GM21423 (cell line): ENCODE measurements around the gene CSGALNACT2.
"Not testable (repeated sequence)": the region's sequence is repeated elsewhere in the genome, so short reads cannot be mapped to it uniquely, and the experiment has no call there.

Experiments used
- ATAC-seq: cut with Tn5 transposase; IDR thresholded peaks from one replicate; pipeline ENCODE4 v1.9.1; 2021; ENCODE audit warnings: mild to moderate bottlenecking, moderate library complexity; ENCODE audit not compliant: unreplicated experiment

CSGALNACT2 gene

GRCh38 chr10:43137717-43138020, 576 bp upstream of the CSGALNACT2 start:
- ATAC-seq, result peak; percentile 26

GRCh38 chr10:43138757-43139241, 554 bp downstream of the CSGALNACT2 start:
- peak; percentile 33 for ATAC-seq

GRCh38 chr10:43141421-43141820, 3.2 kb downstream of the CSGALNACT2 start:
- ATAC-seq, result no peak

- no peak for ATAC-seq
Measured at GRCh38 chr10:43145311-43145710, 7.1 kb downstream of the CSGALNACT2 start.

GRCh38 chr10:43145936-43146335, 7.7 kb downstream of the CSGALNACT2 start:
- ATAC-seq, result not testable (repeated sequence)

GRCh38 chr10:43151371-43151770, 13.1 kb downstream of the CSGALNACT2 start:
- no peak for ATAC-seq

GRCh38 chr10:43153901-43154300, 15.7 kb downstream of the CSGALNACT2 start:
- no peak for ATAC-seq

- no peak for ATAC-seq
Measured at GRCh38 chr10:43155221-43155620, 17.0 kb downstream of the CSGALNACT2 start.

GRCh38 chr10:43155741-43156140, 17.5 kb downstream of the CSGALNACT2 start:
- no peak for ATAC-seq

GRCh38 chr10:43156590-43157341, 18.5 kb downstream of the CSGALNACT2 start:
- no peak for ATAC-seq

GRCh38 chr10:43158636-43159035, 20.4 kb downstream of the CSGALNACT2 start:
- no peak for ATAC-seq

GRCh38 chr10:43160046-43160920, 22.0 kb downstream of the CSGALNACT2 start:
- ATAC-seq, result peak; percentile 60

- ATAC-seq, result peak; percentile 81
Measured at GRCh38 chr10:43160921-43161255, 22.6 kb downstream of the CSGALNACT2 start.

GRCh38 chr10:43162604-43163003, 24.4 kb downstream of the CSGALNACT2 start:
- ATAC-seq, result no peak

GRCh38 chr10:43166207-43166879, 28.1 kb downstream of the CSGALNACT2 start:
- ATAC-seq, result no peak

- peak; percentile 66 for ATAC-seq
Measured at GRCh38 chr10:43166880-43167497, 28.7 kb downstream of the CSGALNACT2 start.

GRCh38 chr10:43167498-43167889, 29.2 kb downstream of the CSGALNACT2 start:
- ATAC-seq, result no peak

- ATAC-seq, result no peak
Measured at GRCh38 chr10:43170491-43170890, 32.2 kb downstream of the CSGALNACT2 start.

- no peak for ATAC-seq
Measured at GRCh38 chr10:43172645-43173044, 34.4 kb downstream of the CSGALNACT2 start.

- ATAC-seq, result no peak
Measured at GRCh38 chr10:43173120-43173519, 34.9 kb downstream of the CSGALNACT2 start.

- ATAC-seq, result no peak
Measured at GRCh38 chr10:43174969-43175368, 36.7 kb downstream of the CSGALNACT2 start.
